Gastrocnemius medialis (tissue), 4 donors: ENCODE data around the gene TPK1. TPM values are rescaled to one million over a fixed set of nuclear protein-coding genes. Genes with fewer than 3 reads are reported as not detected.

Experiments used
- ATAC-seq, 2 donors: fragments of 150-250 bp; one replicate each; pipeline ENCODE4 v1.9.1; 2016
- DNase-seq, 2 donors: peaks; one replicate each; pipeline ENCODE4 v3.0.0-alpha.2; 2019
- H3K27ac ChIP-seq, 4 donors: fragments of 200-600 bp; sonication (generic); 1 replicate in 1 of 4; 2 replicates in 3 of 4; pipeline ENCODE4 v1.5.1; 2016 to 2018; ENCODE audit warnings: mild to moderate bottlenecking in 2 of 4, moderate library complexity in 1 of 4
- H3K27me3 ChIP-seq, 3 donors: fragments of 200-600 bp; sonication (generic) in 2 of 3; 1 replicate in 1 of 3; 2 replicates in 2 of 3; pipeline versions ENCODE4 v1.5.1 to v1.6.0; 2016 to 2019; ENCODE audit warnings: mild to moderate bottlenecking in 1 of 3, moderate library complexity in 1 of 3
- H3K36me3 ChIP-seq, 2 donors: fragments of 200-600 bp; sonication (generic) in 1 of 2; one replicate each; pipeline ENCODE4 v1.5.1; 2017 to 2018
- H3K4me1 ChIP-seq, 2 donors: fragments of 200-600 bp; sonication (generic) in 1 of 2; one replicate each; pipeline ENCODE4 v1.5.1; 2016 to 2017; ENCODE audit warnings: mild to moderate bottlenecking in 2 of 2
- H3K4me3 ChIP-seq, 4 donors: fragments of 200-600 bp; sonication (generic) in 3 of 4; 1 replicate in 1 of 4; 2 replicates in 3 of 4; pipeline ENCODE4 v1.5.1; 2016 to 2019; ENCODE audit warnings: mild to moderate bottlenecking in 2 of 4
- H3K9me3 ChIP-seq, 3 donors: fragments of 200-600 bp; sonication (generic) in 2 of 3; 1 replicate in 1 of 3; 2 replicates in 2 of 3; pipeline ENCODE4 v1.5.1; 2016 to 2019
- POLR2A ChIP-seq, 2 donors: fragments of 450-650 bp; IDR thresholded peaks; one replicate each; pipeline ENCODE4 v1.6.1; 2017; ENCODE audit warnings: antibody characterized with exemption in 2 of 2, mild to moderate bottlenecking in 2 of 2, moderate library complexity in 2 of 2
- in situ Hi-C, 4 donors: fragments of 200-750 bp; cut with MboI; loops; one replicate each; pipeline versions ENCODE4 v1.15.0 to v1.8.0; 2017; ENCODE audit warnings: low sequenced_read_pairs in 4 of 4
- intact Hi-C: fragments of 100-400 bp; cut with DNase I; formaldehyde crosslinking; loops from one replicate; pipeline ENCODE4 v1.15.1; 2023; ENCODE audit warnings: low total_unique reads
- total RNA-seq, 4 donors: library from RNA; depleted of rRNA; stranded (reverse); fragments of >200 nt; gene quantifications; one replicate each; pipeline versions ENCODE4 v1.1.0 to v1.2.3, GENCODE V29; 2016
- TF ChIP-seq, protein P1 (sequence below), 5 experiments: fragments of 450-650 bp in 3 of 5; fragments of 200-600 bp in 2 of 5; sonication (generic) in 2 of 5; IDR thresholded peaks in 4 of 5; conservative IDR thresholded peaks in 1 of 5; 1 replicate in 4 of 5; 2 replicates in 1 of 5; pipeline ENCODE4 v1.5.1; 2016 to 2019; ENCODE audit warnings: antibody characterized with exemption in 5 of 5, mild to moderate bottlenecking in 3 of 5, moderate library complexity in 3 of 5

Gene TPK1
- total RNA-seq, 4 donors from 2014 or later: 2.0 to 6.9 (median 2.7) TPM

DNA sequence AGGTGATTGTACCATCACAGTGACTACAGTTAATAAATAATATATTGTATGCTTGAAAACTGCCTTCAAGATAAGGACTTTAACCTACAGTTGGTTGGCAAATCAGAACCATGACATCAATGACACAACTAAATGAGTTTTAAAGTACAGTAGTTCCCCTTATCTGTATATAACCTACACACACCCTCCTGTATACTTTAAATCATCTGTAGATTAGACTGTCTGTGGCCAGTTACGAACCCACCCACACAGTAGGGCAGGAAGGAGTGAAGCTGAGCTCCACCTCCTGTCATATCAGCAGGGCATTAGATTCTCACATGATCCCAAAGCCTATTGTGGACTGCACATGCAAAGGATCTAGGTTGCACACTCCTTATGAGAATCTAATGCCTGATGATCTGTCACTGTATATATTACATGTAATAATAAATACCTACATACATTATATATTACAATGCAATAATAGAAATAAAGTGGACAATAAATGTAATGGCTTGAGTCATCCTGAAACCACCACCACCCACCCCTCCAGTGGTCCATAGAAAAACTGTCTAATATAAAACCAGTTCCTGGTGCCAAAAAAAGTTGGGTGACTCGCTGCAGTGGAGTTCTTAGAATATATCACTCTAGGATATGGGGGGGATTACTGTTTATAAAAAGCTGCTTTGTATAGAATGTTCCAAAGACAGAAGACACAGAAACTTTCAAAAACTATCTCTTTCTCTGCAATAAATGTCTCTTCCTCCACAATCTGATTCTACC, 5.6 kb downstream of the TPK1 start:
- ATAC-seq: no peak
- H3K27ac ChIP-seq: no peak overlapping the region
- no peaks in the 10 kb centered on the region for H3K27me3 ChIP-seq
- H3K36me3 ChIP-seq: no peaks in the 10 kb centered on the region
- no peaks in the 10 kb centered on the region for H3K9me3 ChIP-seq
- H3K4me1 ChIP-seq: peaks cover 6 to 12% of the 10 kb centered on the region in 2 donors
- no peak overlapping the region for H3K4me3 ChIP-seq
- TF ChIP-seq, protein P1, sequence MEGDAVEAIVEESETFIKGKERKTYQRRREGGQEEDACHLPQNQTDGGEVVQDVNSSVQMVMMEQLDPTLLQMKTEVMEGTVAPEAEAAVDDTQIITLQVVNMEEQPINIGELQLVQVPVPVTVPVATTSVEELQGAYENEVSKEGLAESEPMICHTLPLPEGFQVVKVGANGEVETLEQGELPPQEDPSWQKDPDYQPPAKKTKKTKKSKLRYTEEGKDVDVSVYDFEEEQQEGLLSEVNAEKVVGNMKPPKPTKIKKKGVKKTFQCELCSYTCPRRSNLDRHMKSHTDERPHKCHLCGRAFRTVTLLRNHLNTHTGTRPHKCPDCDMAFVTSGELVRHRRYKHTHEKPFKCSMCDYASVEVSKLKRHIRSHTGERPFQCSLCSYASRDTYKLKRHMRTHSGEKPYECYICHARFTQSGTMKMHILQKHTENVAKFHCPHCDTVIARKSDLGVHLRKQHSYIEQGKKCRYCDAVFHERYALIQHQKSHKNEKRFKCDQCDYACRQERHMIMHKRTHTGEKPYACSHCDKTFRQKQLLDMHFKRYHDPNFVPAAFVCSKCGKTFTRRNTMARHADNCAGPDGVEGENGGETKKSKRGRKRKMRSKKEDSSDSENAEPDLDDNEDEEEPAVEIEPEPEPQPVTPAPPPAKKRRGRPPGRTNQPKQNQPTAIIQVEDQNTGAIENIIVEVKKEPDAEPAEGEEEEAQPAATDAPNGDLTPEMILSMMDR (IDR thresholded peaks at IDR 0.05 in 4 of 5, conservative IDR thresholded peaks at IDR 0.05 in 1 of 5): no peak
- no peak for TF ChIP-seq POLR2A (IDR thresholded peaks at IDR 0.05)
- in situ Hi-C loops (no loop called here), intact Hi-C loops (no loop called here)
- no peak for DNase-seq

DNA sequence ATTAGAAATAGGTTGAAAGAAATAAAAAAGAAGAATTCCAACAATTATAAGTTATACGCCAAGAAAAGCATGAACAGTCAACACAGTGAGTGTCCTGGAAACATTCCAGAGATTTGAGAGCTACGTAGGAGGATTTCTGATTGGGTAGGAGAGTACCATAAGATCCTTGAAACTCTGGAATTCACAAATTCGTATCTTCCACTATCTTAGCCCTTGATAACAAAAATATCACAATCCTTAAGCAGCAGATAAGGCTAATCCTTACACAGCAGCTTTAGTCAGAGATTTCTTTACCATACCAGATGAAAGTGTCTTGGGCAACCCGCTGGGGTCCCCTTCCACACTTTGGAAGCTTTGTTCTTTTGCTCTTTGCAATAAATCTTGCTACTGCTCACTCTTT, 8.2 kb downstream of the TPK1 start:
- no peak overlapping the region for H3K27ac ChIP-seq
- no peaks in the 10 kb centered on the region for H3K9me3 ChIP-seq
- no peaks in the 10 kb centered on the region for H3K36me3 ChIP-seq
- ATAC-seq (no peak), DNase-seq (no peak)
- H3K4me3 ChIP-seq: no peak overlapping the region
- H3K4me1 ChIP-seq: peaks cover 9 to 10% of the 10 kb centered on the region in 2 donors
- intact Hi-C loops (no loop called here), in situ Hi-C loops (no loop called here)
- H3K27me3 ChIP-seq: no peaks in the 10 kb centered on the region
- TF ChIP-seq, protein P1 (IDR thresholded peaks at IDR 0.05 in 4 of 5, conservative IDR thresholded peaks at IDR 0.05 in 1 of 5): no peak
- TF ChIP-seq POLR2A (IDR thresholded peaks at IDR 0.05): no peak

DNA sequence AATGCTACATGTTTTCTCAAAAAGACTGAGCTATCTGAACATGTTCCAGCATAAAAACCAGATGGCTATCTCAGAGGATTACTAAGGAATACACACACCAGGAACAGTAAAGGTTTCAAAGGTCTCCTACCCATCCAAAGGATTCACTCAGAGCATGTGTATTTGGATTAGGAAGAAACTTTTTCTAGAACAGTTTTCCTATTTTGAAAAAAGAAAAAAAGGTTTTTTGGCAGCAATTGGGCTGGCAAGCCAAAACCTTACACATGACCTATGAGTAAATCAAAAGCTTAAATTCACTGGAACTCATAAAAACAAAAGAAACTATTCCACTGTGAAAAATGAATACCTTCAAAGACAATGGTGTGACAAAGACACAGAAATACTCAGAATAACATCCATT, 9.6 kb downstream of the TPK1 start:
- no peaks in the 10 kb centered on the region for H3K9me3 ChIP-seq
- in situ Hi-C loops (no loop called here), intact Hi-C loops (no loop called here)
- H3K36me3 ChIP-seq: no peaks in the 10 kb centered on the region
- no peak overlapping the region for H3K4me3 ChIP-seq
- TF ChIP-seq, protein P1 (IDR thresholded peaks at IDR 0.05 in 4 of 5, conservative IDR thresholded peaks at IDR 0.05 in 1 of 5): no peak
- TF ChIP-seq POLR2A (IDR thresholded peaks at IDR 0.05): no peak
- peaks cover 9 to 10% of the 10 kb centered on the region in 2 donors for H3K4me1 ChIP-seq
- ATAC-seq: no peak
- no peaks in the 10 kb centered on the region for H3K27me3 ChIP-seq
- no peak for DNase-seq
- H3K27ac ChIP-seq: no peak overlapping the region

DNA sequence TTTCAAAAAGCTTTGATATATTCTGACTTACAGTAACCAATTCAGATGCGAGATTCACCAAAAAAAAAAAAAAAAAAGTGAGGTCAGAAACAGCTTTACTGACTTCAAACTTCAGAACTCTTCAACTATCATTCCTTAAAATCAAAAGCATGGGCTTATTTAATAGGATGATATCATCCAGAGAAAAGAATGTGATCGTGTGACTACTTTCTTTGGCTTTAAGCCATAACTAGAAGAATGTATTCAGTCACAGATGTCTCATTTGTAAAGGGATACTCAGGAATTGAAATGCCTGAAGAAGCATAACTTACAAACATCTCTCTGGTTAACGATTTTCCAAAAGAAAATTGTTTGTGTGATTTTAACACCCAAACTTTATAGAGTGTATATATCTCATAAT, 11.5 kb downstream of the TPK1 start:
- Histone ChIP-seq H3K27me3 (no peaks in the 10 kb centered on the region), H3K4me3 (no peak overlapping the region), H3K4me1 (peaks cover 9 to 10% of the 10 kb centered on the region in 2 donors), H3K36me3 (no peaks in the 10 kb centered on the region), H3K9me3 (no peaks in the 10 kb centered on the region), H3K27ac (no peak overlapping the region)
- in situ Hi-C loops (no loop called here), intact Hi-C loops (no loop called here)
- TF ChIP-seq POLR2A (IDR thresholded peaks at IDR 0.05): no peak
- TF ChIP-seq, protein P1 (IDR thresholded peaks at IDR 0.05 in 4 of 5, conservative IDR thresholded peaks at IDR 0.05 in 1 of 5): no peak
- peak; percentile 39 to 63 for ATAC-seq
- DNase-seq: no peak
